Vagina (tissue), 2 donors: ENCODE data around the gene RNF168.

Experiments used
- POLR2A ChIP-seq, 2 donors: fragments of 450-650 bp; IDR thresholded peaks; one replicate each; pipeline ENCODE4 v1.6.1; 2017; ENCODE audit warnings: antibody characterized with exemption in 2 of 2, mild to moderate bottlenecking in 2 of 2, moderate library complexity in 2 of 2
- POLR2AphosphoS5 ChIP-seq, 2 donors: sonication (generic); formaldehyde crosslinking; IDR thresholded peaks; one replicate each; pipeline ENCODE4 v1.9.0; 2017; ENCODE audit warnings: antibody characterized with exemption in 2 of 2, mild to moderate bottlenecking in 2 of 2, low read depth in 1 of 2; ENCODE audit not compliant: insufficient read depth in 1 of 2
- TF ChIP-seq, protein P1 (sequence below), 3 experiments: fragments of 450-650 bp in 2 of 3; fragments of 200-600 bp in 1 of 3; sonication (generic) in 1 of 3; IDR thresholded peaks; one replicate each; pipeline ENCODE4 v1.5.1; 2017 to 2019; ENCODE audit warnings: antibody characterized with exemption in 3 of 3, mild to moderate bottlenecking in 2 of 3, moderate library complexity in 2 of 3

DNA sequence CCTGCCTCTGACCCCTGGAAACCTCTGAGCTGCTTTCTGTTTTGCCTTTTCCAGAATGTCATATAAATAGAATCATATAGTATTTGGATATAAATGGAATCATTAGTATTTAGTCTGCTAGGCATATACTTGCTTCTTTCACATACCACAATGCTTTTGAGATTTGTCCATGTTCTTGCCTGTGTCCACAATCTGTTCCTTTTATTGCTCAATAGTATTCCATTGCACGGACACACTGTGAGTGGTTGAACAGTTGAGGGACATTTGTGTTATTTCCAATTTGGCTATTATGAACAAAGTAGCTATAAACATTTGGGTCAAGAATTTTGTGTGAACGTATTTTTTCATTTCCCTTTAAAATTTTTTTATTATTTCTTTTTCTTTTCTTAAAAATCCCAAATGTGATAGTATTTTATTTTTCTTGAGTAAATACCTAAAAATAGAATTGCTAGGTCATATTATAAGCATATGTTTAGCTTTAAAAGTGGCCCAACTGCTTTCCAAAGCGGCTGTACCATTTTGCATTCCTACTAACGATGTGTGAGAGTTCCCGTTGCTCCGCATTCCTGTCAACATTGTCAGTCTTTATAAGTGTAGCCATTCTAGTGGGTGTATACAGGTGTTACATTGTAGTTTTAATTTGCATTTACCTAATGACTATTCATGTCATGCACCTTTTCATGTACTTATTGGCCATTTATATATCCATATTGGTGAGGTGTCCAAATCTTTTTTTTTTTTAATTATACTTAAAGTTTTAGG, 38.3 kb upstream of the RNF168 start:
- TF ChIP-seq, protein P1, sequence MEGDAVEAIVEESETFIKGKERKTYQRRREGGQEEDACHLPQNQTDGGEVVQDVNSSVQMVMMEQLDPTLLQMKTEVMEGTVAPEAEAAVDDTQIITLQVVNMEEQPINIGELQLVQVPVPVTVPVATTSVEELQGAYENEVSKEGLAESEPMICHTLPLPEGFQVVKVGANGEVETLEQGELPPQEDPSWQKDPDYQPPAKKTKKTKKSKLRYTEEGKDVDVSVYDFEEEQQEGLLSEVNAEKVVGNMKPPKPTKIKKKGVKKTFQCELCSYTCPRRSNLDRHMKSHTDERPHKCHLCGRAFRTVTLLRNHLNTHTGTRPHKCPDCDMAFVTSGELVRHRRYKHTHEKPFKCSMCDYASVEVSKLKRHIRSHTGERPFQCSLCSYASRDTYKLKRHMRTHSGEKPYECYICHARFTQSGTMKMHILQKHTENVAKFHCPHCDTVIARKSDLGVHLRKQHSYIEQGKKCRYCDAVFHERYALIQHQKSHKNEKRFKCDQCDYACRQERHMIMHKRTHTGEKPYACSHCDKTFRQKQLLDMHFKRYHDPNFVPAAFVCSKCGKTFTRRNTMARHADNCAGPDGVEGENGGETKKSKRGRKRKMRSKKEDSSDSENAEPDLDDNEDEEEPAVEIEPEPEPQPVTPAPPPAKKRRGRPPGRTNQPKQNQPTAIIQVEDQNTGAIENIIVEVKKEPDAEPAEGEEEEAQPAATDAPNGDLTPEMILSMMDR (IDR thresholded peaks at IDR 0.05) = no peak
- TF ChIP-seq POLR2A (IDR thresholded peaks at IDR 0.05) (no peak), POLR2AphosphoS5 (IDR thresholded peaks at IDR 0.05; ENCODE audit: insufficient read depth in 1 of 2, low read depth in 1 of 2) (no peak)
